GM21526 (cell line): ENCODE data around the gene NCAM2.

Experiments used
- ATAC-seq: cut with Tn5 transposase; IDR thresholded peaks from one replicate; pipeline ENCODE4 v1.9.1; 2021; ENCODE audit warnings: moderate library complexity; ENCODE audit not compliant: unreplicated experiment, low FRiP score

NCAM2 gene

GRCh38 chr21:21203822-21204339, 205.7 kb downstream of the NCAM2 start:
- ATAC-seq, result no peak

- no peak for ATAC-seq
These were observed 206.3 kb downstream of the NCAM2 start for GRCh38 chr21:21204366-21204996.

- no peak for ATAC-seq
These were observed 207.4 kb downstream of the NCAM2 start for GRCh38 chr21:21205604-21206003.

GRCh38 chr21:21210552-21210951, 212.3 kb downstream of the NCAM2 start:
- no peak for ATAC-seq

- no peak for ATAC-seq
These were observed 215.1 kb downstream of the NCAM2 start for GRCh38 chr21:21213297-21213696.

- no peak for ATAC-seq
These were observed 217.8 kb downstream of the NCAM2 start for GRCh38 chr21:21216047-21216446.

GRCh38 chr21:21226472-21226871, 228.3 kb downstream of the NCAM2 start:
- ATAC-seq, result no peak

- no peak for ATAC-seq
These were observed 232.5 kb downstream of the NCAM2 start for GRCh38 chr21:21230672-21231071.

GRCh38 chr21:21231913-21232312, 233.7 kb downstream of the NCAM2 start:
- ATAC-seq, result no peak

GRCh38 chr21:21232320-21232719, 234.1 kb downstream of the NCAM2 start:
- ATAC-seq, result no peak

GRCh38 chr21:21233051-21233450, 234.8 kb downstream of the NCAM2 start:
- no peak for ATAC-seq

- ATAC-seq, result no peak
These were observed 238.8 kb downstream of the NCAM2 start for GRCh38 chr21:21236996-21237395.

GRCh38 chr21:21238629-21239400, 240.6 kb downstream of the NCAM2 start:
- ATAC-seq, result no peak

GRCh38 chr21:21241391-21241790, 243.2 kb downstream of the NCAM2 start:
- no peak for ATAC-seq

- no peak for ATAC-seq
These were observed 247.8 kb downstream of the NCAM2 start for GRCh38 chr21:21246007-21246406.

GRCh38 chr21:21247424-21247823, 249.2 kb downstream of the NCAM2 start:
- no peak for ATAC-seq

GRCh38 chr21:21262048-21262447, 263.8 kb downstream of the NCAM2 start:
- no peak for ATAC-seq

GRCh38 chr21:21268061-21268471, 269.9 kb downstream of the NCAM2 start:
- ATAC-seq, result no peak

- ATAC-seq, result no peak
These were observed 270.7 kb downstream of the NCAM2 start for GRCh38 chr21:21268885-21269284.

GRCh38 chr21:21279193-21279901, 281.1 kb downstream of the NCAM2 start:
- ATAC-seq, result no peak

- no peak for ATAC-seq
These were observed 285.6 kb downstream of the NCAM2 start for GRCh38 chr21:21283810-21284209.
